Vagina (tissue), 2 donors: ENCODE results near the gene ODAD3.

Experiments used
- CTCF ChIP-seq, 3 experiments: fragments of 450-650 bp in 2 of 3; fragments of 200-600 bp in 1 of 3; sonication (generic) in 1 of 3; IDR thresholded peaks; one replicate each; pipeline ENCODE4 v1.5.1; 2017 to 2019; ENCODE audit warnings: antibody characterized with exemption in 3 of 3, mild to moderate bottlenecking in 2 of 3, moderate library complexity in 2 of 3
- POLR2A ChIP-seq, 2 donors: fragments of 450-650 bp; IDR thresholded peaks; one replicate each; pipeline ENCODE4 v1.6.1; 2017; ENCODE audit warnings: antibody characterized with exemption in 2 of 2, mild to moderate bottlenecking in 2 of 2, moderate library complexity in 2 of 2

DNA sequence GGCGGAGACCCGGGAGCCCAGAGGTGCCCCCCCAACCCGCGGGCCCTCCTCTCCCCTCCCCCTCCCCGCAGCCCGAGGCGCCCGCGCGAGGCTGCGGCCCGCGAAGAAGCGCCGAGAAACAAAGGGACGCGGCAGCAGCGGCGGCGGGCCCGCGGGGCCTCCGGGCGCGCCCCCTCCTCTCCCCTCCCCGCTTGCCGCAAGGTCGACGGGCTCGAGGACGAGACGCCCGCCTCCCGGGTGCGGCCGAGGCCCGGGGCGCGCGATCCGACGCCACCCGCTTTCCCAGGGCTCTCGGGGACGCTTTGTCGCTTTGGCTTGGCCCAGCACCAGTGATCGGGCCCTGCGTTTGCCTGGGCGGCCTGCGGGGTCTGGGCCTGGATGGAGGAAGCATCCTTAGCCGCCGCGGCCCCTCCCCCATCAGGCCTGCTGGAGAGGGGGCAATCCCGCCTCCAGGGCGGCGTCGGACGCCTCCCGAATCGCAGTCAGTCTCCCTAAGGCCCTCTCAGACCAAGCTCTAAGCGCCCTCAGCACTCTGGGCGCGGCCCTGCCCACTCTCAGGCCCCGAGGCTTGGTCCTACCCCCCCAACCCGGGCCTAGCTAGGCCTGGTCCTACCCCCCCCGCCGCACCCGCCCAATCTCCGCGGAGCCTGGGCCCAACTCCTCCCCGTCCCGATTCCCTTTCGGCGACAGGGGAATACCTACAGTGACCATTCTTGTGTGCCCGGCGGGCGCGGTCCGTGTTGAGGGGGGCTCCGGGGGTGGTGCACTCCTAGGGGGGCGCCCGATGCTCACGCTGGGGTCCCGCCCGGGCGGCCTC lies 45.2 kb upstream of the ODAD3 start:
- no peak for TF ChIP-seq CTCF (IDR thresholded peaks at IDR 0.05)
- TF ChIP-seq POLR2A (IDR thresholded peaks at IDR 0.05), result no peak
